CD14-positive monocyte (primary cell): ENCODE results near the gene ZNF423. TPM values are rescaled to one million over a fixed set of nuclear protein-coding genes. Genes with fewer than 3 reads are reported as not detected.

Experiments
- DNase-seq, 3 donors: peaks; one replicate each; pipeline ENCODE4 v3.0.0-alpha.2; 2011 to 2022
- H2AFZ ChIP-seq: 2 replicates; pipeline ENCODE4 v1.6.0; 2012; ENCODE audit warnings: mild to moderate bottlenecking, low read depth, low read length, inconsistent platforms; ENCODE audit not compliant: insufficient read depth, poor library complexity, severe bottlenecking
- H3K27ac ChIP-seq, 2 donors: 1 replicate in 1 of 2; 2 replicates in 1 of 2; pipeline ENCODE4 v1.5.1; 2012 to 2013; ENCODE audit warnings: low read length in 2 of 2, control low read depth in 1 of 2, inconsistent platforms in 1 of 2, low read depth in 1 of 2, mild to moderate bottlenecking in 1 of 2
- H3K27me3 ChIP-seq, 2 donors: one replicate each; pipeline versions ENCODE4 v1.6.0 to v1.6.1; 2011 to 2013; ENCODE audit warnings: low read length in 2 of 2; ENCODE audit not compliant: control insufficient read depth in 2 of 2, insufficient read depth in 2 of 2
- H3K36me3 ChIP-seq, 2 donors: replicated peaks in 1 of 2; 1 replicate in 1 of 2; 2 replicates in 1 of 2; pipeline versions ENCODE4 v1.5.1 to v1.6.1; 2012 to 2013; ENCODE audit warnings: low read length in 2 of 2, control low read depth in 1 of 2, inconsistent platforms in 1 of 2, mild to moderate bottlenecking in 1 of 2; ENCODE audit not compliant: insufficient read depth in 2 of 2, control insufficient read depth in 1 of 2
- H3K4me1 ChIP-seq, 2 donors: 1 replicate in 1 of 2; 2 replicates in 1 of 2; pipeline versions ENCODE4 v1.5.1 to v1.6.1; 2012 to 2013; ENCODE audit warnings: low read length in 2 of 2, control low read depth in 1 of 2, inconsistent platforms in 1 of 2, mild to moderate bottlenecking in 1 of 2, moderate library complexity in 1 of 2; ENCODE audit not compliant: insufficient read depth in 2 of 2, control insufficient read depth in 1 of 2
- H3K4me2 ChIP-seq: replicated peaks from 2 replicates; pipeline ENCODE3; 2012; ENCODE audit warnings: low read length, moderate library complexity, mild to moderate bottlenecking; ENCODE audit not compliant: poor library complexity, severe bottlenecking; ENCODE audit errors: extremely low read depth
- H3K4me3 ChIP-seq, 3 experiments: fragments of 200-600 bp in 1 of 3; sonication (generic) in 1 of 3; replicated peaks in 1 of 3; 1 replicate in 2 of 3; 2 replicates in 1 of 3; pipeline ENCODE4 v1.5.1; 2011 to 2013; ENCODE audit warnings: low read length in 3 of 3, mild to moderate bottlenecking in 3 of 3, control low read depth in 2 of 3, low read depth in 2 of 3, inconsistent platforms in 1 of 3, moderate library complexity in 1 of 3
- H3K79me2 ChIP-seq: 2 replicates; pipeline ENCODE4 v1.6.0; 2012; ENCODE audit warnings: mild to moderate bottlenecking, control low read depth, inconsistent platforms, low read length, moderate library complexity; ENCODE audit not compliant: insufficient read depth
- H3K9ac ChIP-seq: 2 replicates; pipeline ENCODE4 v1.6.0; 2017; ENCODE audit warnings: low read length, mild to moderate bottlenecking; ENCODE audit not compliant: insufficient read depth, poor library complexity, severe bottlenecking
- H3K9me3 ChIP-seq, 2 donors: replicated peaks in 1 of 2; 1 replicate in 1 of 2; 2 replicates in 1 of 2; pipeline versions ENCODE4 v1.5.1 to v1.6.1; 2012 to 2013; ENCODE audit warnings: low read length in 2 of 2, control low read depth in 1 of 2; ENCODE audit not compliant: control insufficient read depth in 1 of 2, insufficient read depth in 1 of 2
- H4K20me1 ChIP-seq: 2 replicates; pipeline ENCODE4 v1.6.0; 2012; ENCODE audit warnings: mild to moderate bottlenecking, low read length, control low read depth, moderate library complexity; ENCODE audit not compliant: insufficient read depth
- H3K27ac Mint-ChIP-seq, 7 donors: one replicate each; pipeline ENCODE4 v1.8.0; 2020; ENCODE audit warnings: mild to moderate bottlenecking in 7 of 7, mixed read lengths in 7 of 7, moderate library complexity in 6 of 7, inconsistent platforms in 2 of 7
- H3K27me3 Mint-ChIP-seq, 3 donors: one replicate each; pipeline ENCODE4 v1.8.0; 2021 to 2022; ENCODE audit warnings: low read depth in 3 of 3, mild to moderate bottlenecking in 3 of 3, mixed read lengths in 3 of 3, moderate library complexity in 3 of 3, inconsistent platforms in 1 of 3
- H3K36me3 Mint-ChIP-seq, 2 donors: one replicate each; pipeline ENCODE4 v1.8.0; 2020; ENCODE audit warnings: mixed read lengths in 2 of 2, inconsistent platforms in 1 of 2, mild to moderate bottlenecking in 1 of 2
- H3K4me1 Mint-ChIP-seq: one replicate; pipeline ENCODE4 v1.8.0; 2020; ENCODE audit warnings: mild to moderate bottlenecking, mixed read lengths
- H3K4me3 Mint-ChIP-seq, 2 donors: one replicate each; pipeline ENCODE4 v1.8.0; 2020; ENCODE audit warnings: mild to moderate bottlenecking in 2 of 2, mixed read lengths in 2 of 2, moderate library complexity in 1 of 2
- H3K9me3 Mint-ChIP-seq, 7 donors: one replicate each; pipeline ENCODE4 v1.8.0; 2020 to 2022; ENCODE audit warnings: mixed read lengths in 7 of 7, mild to moderate bottlenecking in 6 of 7, moderate library complexity in 6 of 7, inconsistent platforms in 2 of 7
- WGBS: methylation state at CpG from one replicate; pipeline ENCODE4 v1.1.5; 2013; ENCODE audit warnings: missing lambda C conversion rate; ENCODE audit not compliant: insufficient coverage; 5-methylcytosine and 5-hydroxymethylcytosine counted together
- intact Hi-C, 2 donors: fragments of 100-400 bp; cut with micrococcal nuclease; formaldehyde crosslinking; loops; one replicate each; pipeline versions ENCODE4 v1.15.0 to v1.15.1; 2023
- polyA plus RNA-seq, 3 donors: library from polyadenylated mRNA; depleted of rRNA in 1 of 3; unstranded in 2 of 3; stranded (reverse) in 1 of 3; fragments of 300-500 nt in 2 of 3; fragments of >200 nt in 1 of 3; fragmentation: Illumina TruSeq in 2 of 3; gene quantifications; 1 replicate in 2 of 3; 2 replicates in 1 of 3; pipeline ENCODE4 v1.2.3, GENCODE V29; 2012 to 2021
- TF ChIP-seq, protein P1 (sequence below): fragments of 200-600 bp; IDR thresholded peaks from one replicate; pipeline ENCODE4 v1.8.0; 2022; ENCODE audit warnings: antibody characterized with exemption, mild to moderate bottlenecking

Gene ZNF423
- polyA plus RNA-seq, 3 donors, result not detected

- Mint-ChIP-seq H3K4me1 (peaks cover 4% of the 10 kb centered on the region), H3K4me3 (peak overlapping the region in 1 of 2 donors; percentile 51), H3K36me3 (no peaks in the 10 kb centered on the region), H3K9me3 (peaks cover 0 to 3% (median 0%) of the 10 kb centered on the region in 7 donors), H3K27ac (peak overlapping the region in 1 of 7 donors; percentile 3), H3K27me3 (peaks cover 12 to 26% (median 23%) of the 10 kb centered on the region in 3 donors)
- TF ChIP-seq, protein P1, sequence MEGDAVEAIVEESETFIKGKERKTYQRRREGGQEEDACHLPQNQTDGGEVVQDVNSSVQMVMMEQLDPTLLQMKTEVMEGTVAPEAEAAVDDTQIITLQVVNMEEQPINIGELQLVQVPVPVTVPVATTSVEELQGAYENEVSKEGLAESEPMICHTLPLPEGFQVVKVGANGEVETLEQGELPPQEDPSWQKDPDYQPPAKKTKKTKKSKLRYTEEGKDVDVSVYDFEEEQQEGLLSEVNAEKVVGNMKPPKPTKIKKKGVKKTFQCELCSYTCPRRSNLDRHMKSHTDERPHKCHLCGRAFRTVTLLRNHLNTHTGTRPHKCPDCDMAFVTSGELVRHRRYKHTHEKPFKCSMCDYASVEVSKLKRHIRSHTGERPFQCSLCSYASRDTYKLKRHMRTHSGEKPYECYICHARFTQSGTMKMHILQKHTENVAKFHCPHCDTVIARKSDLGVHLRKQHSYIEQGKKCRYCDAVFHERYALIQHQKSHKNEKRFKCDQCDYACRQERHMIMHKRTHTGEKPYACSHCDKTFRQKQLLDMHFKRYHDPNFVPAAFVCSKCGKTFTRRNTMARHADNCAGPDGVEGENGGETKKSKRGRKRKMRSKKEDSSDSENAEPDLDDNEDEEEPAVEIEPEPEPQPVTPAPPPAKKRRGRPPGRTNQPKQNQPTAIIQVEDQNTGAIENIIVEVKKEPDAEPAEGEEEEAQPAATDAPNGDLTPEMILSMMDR, result peak; percentile 10
- Histone ChIP-seq H4K20me1 (no peaks in the 10 kb centered on the region), H3K9me3 (no peaks in the 10 kb centered on the region), H3K9ac (no peak overlapping the region), H3K27ac (no peak overlapping the region), H3K36me3 (no peaks in the 10 kb centered on the region), H3K4me3 (no peak overlapping the region), H3K4me2 (no peak overlapping the region), H3K27me3 (peaks cover 0 to 20% of the 10 kb centered on the region in 2 donors), H3K4me1 (no peaks in the 10 kb centered on the region), H2AFZ (no peak overlapping the region), H3K79me2 (no peaks in the 10 kb centered on the region)
- whole genome bisulfite sequencing, result 28% methylated on average over 28 of the region's 40 CpGs
- DNase-seq, result no peak
- intact Hi-C loops, result no loop called here
Measured at GRCh38 chr16:49464877-49465504, 390.9 kb downstream of the ZNF423 start.

- H3K36me3 Mint-ChIP-seq, result no peaks in the 10 kb centered on the region
- Histone ChIP-seq H3K9ac (no peak overlapping the region), H2AFZ (no peak overlapping the region), H3K9me3 (no peaks in the 10 kb centered on the region), H3K4me2 (no peak overlapping the region), H3K27ac (no peak overlapping the region), H3K36me3 (no peaks in the 10 kb centered on the region), H4K20me1 (no peaks in the 10 kb centered on the region), H3K27me3 (peaks cover 0 to 20% of the 10 kb centered on the region in 2 donors), H3K4me3 (no peak overlapping the region), H3K4me1 (no peaks in the 10 kb centered on the region), H3K79me2 (no peaks in the 10 kb centered on the region)
- H3K4me1 Mint-ChIP-seq, result peaks cover 4% of the 10 kb centered on the region
- TF ChIP-seq, protein P1, result no peak
- H3K27me3 Mint-ChIP-seq, result peaks cover 12 to 26% (median 23%) of the 10 kb centered on the region in 3 donors
- WGBS, result no CpG with 5 or more reads among the region's 2 CpGs
- intact Hi-C loops, result no loop called here
- no peak overlapping the region for H3K4me3 Mint-ChIP-seq
- H3K9me3 Mint-ChIP-seq, result peaks cover 0 to 3% (median 0%) of the 10 kb centered on the region in 7 donors
- no peak for DNase-seq
- H3K27ac Mint-ChIP-seq, result no peak overlapping the region
Measured at GRCh38 chr16:49464093-49464492, 391.8 kb downstream of the ZNF423 start.
